Fibroblast of lung (primary cell): ENCODE measurements around the gene UBE2Z.

Experiments used
- EZH2 ChIP-seq: IDR thresholded peaks from 2 replicates; pipeline ENCODE4 v1.5.1; 2012; ENCODE audit warnings: low read length, control low read depth, mild to moderate bottlenecking; ENCODE audit errors: missing control alignments
- TF ChIP-seq, protein P1 (sequence below), 2 donors: IDR thresholded peaks in 1 of 2; conservative IDR thresholded peaks in 1 of 2; 1 replicate in 1 of 2; 2 replicates in 1 of 2; pipeline ENCODE4 v1.5.1; 2011 to 2012; ENCODE audit warnings: low read length in 2 of 2, control low read depth in 1 of 2, inconsistent platforms in 1 of 2, low read depth in 1 of 2, mild to moderate bottlenecking in 1 of 2

DNA sequence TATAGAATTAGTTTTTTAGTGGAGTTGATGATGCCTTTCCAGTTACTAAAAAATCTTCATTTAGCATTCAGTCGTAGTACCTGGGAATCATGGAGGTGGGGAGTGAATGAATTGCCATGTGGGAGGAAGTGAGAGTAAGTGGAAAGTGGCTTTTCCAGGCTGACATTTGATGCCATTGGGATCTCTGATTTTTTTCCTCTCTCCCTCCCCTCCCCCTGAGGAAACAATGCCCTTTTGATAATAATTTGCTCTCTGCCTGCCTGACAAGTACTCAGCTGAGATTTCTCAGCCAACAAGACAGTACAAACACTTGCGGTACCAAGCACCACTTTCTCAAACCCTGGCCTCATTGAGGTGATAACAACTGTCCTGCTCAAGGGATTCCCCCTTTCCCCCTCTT, 2.2 kb downstream of the UBE2Z start:
- TF ChIP-seq, protein P1, sequence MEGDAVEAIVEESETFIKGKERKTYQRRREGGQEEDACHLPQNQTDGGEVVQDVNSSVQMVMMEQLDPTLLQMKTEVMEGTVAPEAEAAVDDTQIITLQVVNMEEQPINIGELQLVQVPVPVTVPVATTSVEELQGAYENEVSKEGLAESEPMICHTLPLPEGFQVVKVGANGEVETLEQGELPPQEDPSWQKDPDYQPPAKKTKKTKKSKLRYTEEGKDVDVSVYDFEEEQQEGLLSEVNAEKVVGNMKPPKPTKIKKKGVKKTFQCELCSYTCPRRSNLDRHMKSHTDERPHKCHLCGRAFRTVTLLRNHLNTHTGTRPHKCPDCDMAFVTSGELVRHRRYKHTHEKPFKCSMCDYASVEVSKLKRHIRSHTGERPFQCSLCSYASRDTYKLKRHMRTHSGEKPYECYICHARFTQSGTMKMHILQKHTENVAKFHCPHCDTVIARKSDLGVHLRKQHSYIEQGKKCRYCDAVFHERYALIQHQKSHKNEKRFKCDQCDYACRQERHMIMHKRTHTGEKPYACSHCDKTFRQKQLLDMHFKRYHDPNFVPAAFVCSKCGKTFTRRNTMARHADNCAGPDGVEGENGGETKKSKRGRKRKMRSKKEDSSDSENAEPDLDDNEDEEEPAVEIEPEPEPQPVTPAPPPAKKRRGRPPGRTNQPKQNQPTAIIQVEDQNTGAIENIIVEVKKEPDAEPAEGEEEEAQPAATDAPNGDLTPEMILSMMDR (conservative IDR thresholded peaks at IDR 0.05 in 1 of 2, IDR thresholded peaks at IDR 0.05 in 1 of 2; ENCODE audit: low read depth in 1 of 2, low read length in 2 of 2): no peak
- TF ChIP-seq EZH2: no peak
